Measurements from ENCODE around the gene PLBD1.

The PLBD1 gene

GRCh38 chr12:14564336-14564959 lies 3.2 kb downstream of the PLBD1 start:
- DNase-seq: no peak

GRCh38 chr12:14563046-14563445 lies 4.6 kb downstream of the PLBD1 start:
- DNase-seq: no peak

GRCh38 chr12:14562279-14562678 lies 5.4 kb downstream of the PLBD1 start:
- no peak for DNase-seq

DNA sequence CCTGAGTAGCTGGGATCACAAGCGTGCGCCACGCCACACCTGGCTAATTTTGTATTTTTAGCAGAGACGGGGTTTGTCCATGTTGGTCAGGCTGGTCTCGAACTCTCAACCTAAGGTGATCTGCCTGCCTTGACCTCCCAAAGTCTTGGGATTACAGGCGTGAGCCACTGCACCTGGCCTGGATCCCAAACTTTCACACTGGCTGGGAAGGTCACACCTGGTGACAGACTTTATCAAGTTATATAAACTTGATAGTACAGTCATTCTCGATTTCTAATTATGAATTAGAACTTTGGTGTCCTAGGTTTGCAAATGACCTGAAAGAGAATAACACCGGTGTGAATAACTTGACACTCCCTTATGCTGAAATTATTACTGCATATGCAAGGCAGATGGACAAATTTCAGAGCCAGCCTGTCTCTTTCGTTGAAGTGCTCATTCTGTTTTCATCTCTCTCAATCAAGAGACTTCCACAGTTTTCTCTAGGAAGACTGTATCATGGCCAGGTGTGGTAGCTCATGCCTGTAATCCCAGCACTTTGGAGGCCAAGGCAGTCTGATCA lies 5.9 kb downstream of the PLBD1 start:
- DNase-seq: no peak

DNA sequence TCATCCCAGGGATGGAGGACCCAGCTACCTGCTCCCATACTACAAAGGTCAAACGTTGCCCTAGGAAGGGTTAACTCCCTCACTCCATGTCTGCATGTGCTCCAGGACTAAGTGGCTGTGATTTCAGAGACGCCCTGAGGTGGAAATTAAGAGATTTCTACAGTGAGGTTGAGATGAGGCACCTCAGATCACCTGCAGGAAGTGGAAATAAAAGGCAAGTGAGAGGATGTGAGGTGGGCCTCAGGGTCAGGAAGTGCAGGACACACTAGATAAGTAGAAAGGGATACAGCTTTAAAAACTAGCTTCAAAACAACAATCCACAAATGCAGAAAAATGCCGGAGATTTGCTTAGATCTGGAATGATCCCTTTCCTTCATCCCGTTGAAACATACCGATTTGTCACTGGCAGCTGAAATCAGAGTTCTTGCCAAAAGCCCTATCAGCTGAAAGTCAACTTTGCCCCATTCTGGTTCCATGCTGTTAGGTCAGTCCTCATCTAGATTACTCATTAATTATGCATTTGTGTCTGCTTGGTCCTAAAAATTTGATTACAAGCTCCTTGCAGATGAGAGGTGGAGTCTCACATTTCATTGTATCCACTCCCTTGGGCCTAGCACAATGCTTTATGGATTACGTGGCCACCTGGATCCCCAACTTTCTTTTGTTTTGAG lies 6.6 kb downstream of the PLBD1 start:
- no peak for DNase-seq

GRCh38 chr12:14558473-14558959 lies 9.2 kb downstream of the PLBD1 start:
- DNase-seq: no peak

GRCh38 chr12:14557966-14558365 lies 9.7 kb downstream of the PLBD1 start:
- no peak for DNase-seq

GRCh38 chr12:14554281-14555007 lies 13.2 kb downstream of the PLBD1 start:
- no peak for DNase-seq

GRCh38 chr12:14548609-14549008 lies 19.1 kb downstream of the PLBD1 start:
- no peak for DNase-seq

- no peak for DNase-seq
Measured at GRCh38 chr12:14547571-14547970, 20.1 kb downstream of the PLBD1 start.

- DNase-seq: no peak
Measured at GRCh38 chr12:14545144-14546124, 22.2 kb downstream of the PLBD1 start.

- no peak for DNase-seq
Measured at GRCh38 chr12:14540801-14541462, 26.8 kb downstream of the PLBD1 start.

- no peak for DNase-seq
Measured at GRCh38 chr12:14537088-14537487, 30.6 kb downstream of the PLBD1 start.

DNA sequence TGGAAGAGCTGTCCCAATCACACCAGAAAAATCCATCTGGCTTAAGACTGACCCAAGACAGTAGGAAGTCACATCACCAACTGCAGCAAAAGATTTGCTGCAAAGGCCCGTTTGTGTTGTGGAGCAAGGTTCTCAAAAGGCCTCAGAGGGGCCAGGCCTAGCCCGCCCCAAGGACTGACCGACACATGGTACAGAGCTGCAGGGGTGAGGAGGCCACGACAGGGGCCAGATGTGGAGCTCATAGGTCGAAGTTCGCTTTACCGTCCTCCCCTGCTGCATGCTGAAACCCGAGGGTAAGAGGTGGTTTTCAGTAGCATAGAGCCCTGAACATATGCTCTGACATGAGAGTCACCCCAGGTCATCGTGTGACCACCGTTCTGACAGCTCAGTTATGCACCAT lies 35.5 kb downstream of the PLBD1 start:
- DNase-seq: no peak

GRCh38 chr12:14525964-14526363 lies 41.7 kb downstream of the PLBD1 start:
- DNase-seq: no peak

GRCh38 chr12:14521822-14522221 lies 45.9 kb downstream of the PLBD1 start:
- DNase-seq: no peak

GRCh38 chr12:14514946-14515345 lies 52.7 kb downstream of the PLBD1 start:
- DNase-seq: no peak

GRCh38 chr12:14514154-14514842 lies 53.4 kb downstream of the PLBD1 start:
- no peak for DNase-seq

DNA sequence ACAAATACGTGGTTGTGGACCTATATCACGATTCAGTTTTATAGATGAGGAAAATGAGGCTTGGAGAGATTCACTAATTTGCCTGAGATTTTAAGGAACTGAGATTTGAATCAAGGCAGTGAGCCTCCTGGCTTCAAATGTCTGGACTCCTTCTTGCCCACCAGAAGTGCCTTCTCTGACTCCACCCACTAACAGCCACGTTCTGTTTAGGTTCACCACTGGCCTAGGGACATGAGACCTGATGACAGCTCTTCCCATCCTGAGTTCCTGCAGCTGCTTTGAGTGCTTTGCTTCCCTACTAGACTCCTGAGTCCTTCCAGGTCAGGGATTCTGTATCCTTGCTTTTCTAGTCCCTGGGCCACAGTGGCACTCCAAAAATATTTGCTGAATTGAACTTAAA lies 57.1 kb downstream of the PLBD1 start:
- DNase-seq: no peak

DNA sequence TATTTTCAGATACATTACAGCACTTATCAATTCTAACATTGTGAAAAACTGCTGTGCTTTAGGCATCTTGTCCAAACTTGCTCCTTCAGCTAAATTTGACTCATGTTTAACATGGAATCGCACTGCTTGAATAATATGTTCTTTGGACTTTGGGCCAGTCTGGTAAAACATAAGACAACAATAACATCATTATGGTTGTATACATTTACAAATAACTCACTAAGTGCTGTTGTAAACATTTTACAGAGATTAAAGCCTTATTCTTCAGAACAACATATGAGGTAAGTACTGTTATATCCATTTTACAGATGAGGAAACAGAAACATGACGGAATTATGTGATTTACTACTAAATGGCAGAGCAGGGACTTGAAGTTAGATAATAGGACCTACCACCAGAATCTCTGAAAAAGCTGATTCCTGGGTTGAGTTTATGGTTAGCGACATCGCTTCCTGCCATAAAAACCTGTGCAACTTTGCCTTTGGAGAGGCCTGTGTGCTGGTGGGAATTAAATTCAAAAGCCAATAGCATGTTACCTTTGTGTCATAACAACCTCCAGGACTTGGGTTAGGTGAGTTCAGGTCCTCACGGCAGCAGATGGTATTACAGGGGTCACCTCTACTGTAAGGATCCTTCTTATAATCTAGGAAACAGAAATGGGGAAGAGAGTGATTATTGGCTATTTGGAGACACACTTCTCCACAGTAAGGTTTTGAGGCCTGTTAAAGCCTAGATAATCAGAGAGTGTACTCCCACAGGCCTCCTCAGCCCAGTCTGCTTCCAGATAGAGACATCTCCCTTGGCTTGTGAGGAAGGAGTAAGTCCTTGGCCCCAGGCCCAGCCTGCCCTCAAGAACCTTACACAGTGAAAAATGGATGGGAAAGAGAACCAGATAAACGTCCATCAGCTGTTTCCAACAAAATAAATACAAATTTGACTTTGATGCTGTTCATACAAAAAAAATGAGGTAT lies 61.8 kb downstream of the PLBD1 start:
- no peak for DNase-seq

All from stimulated activated CD4-positive, alpha-beta T cell treated with anti-CD3 and anti-CD28 coated beads, Interleukin-2, amount 100 ng/mL, for 48 hours (primary cell).